HCT116 (cell line): Measurements from ENCODE around the gene CBR1. TPM values are rescaled to one million over a fixed set of nuclear protein-coding genes. Genes with fewer than 3 reads are reported as not detected.
A peak's percentile ranks its signal among the peaks of the same experiment; 100 is the strongest.

Source experiments
- ATAC-seq: fragments of 200-7000 bp; cut with Tn5 transposase; 2 replicates; pipeline ENCODE4 v1.9.1; 2020; ENCODE audit warnings: mild to moderate bottlenecking, moderate library complexity
- BruUV-seq: library from RNA; stranded (reverse); fragments of 400-500 nt; replicated peaks from 2 replicates; lab custom pipeline; 2021; lab: Mats Ljungman, UMichigan
- CTCF ChIA-PET: fragments of 300-600 bp; sonication (Branson Sonifier 250); formaldehyde crosslinking; loops from one replicate; lab custom pipeline; 2021; ENCODE audit warnings: antibody characterized with exemption; lab: Charles Lee
- POLR2A ChIA-PET: fragments of 300-600, 350-600 bp; sonication (Branson Sonifier 250); formaldehyde crosslinking; loops from one replicate; lab custom pipeline; 2021; ENCODE audit warnings: antibody characterized with exemption; lab: Charles Lee
- RAD21 ChIA-PET, 2 experiments: fragments of 300-600 bp; sonication (Branson Sonifier 250); formaldehyde crosslinking; loops; one replicate each; lab custom pipeline; 2023; ENCODE audit warnings: low total read pairs in 2 of 2; ENCODE audit not compliant: uncharacterized antibody in 2 of 2, unreplicated experiment in 2 of 2, low non-redundant PET in 1 of 2; lab: Charles Lee
- DNase-seq: peaks from one replicate; pipeline ENCODE4 v3.0.0-alpha.2; 2010; ENCODE audit warnings: low read depth, low spot score
- H2AFZ ChIP-seq: fragments of 200-600 bp; shearing (Covaris generic), sonication (generic); 2 replicates; pipeline ENCODE4 v1.6.1; 2017; ENCODE audit warnings: low read depth, mixed run types, mixed read lengths, antibody characterized with exemption, low read length; ENCODE audit not compliant: poor library complexity, severe bottlenecking
- H3K27ac ChIP-seq: 2 replicates; pipeline ENCODE4 v1.5.1; 2012; ENCODE audit warnings: low read depth, low read length
- H3K27me3 ChIP-seq: fragments of 200-600 bp; sonication (generic); 2 replicates; pipeline ENCODE4 v1.6.1; 2016; ENCODE audit warnings: mixed run types, low read length, mixed read lengths; ENCODE audit not compliant: insufficient read depth
- H3K36me3 ChIP-seq, 2 experiments: fragments of 200-500 bp in 1 of 2; fragments of 200-600 bp in 1 of 2; sonication (Bioruptor generic) in 1 of 2; sonication (generic) in 1 of 2; 2 replicates each; pipeline versions ENCODE4 v1.5.1 to v1.6.1; 2014 to 2016; ENCODE audit warnings: low read length in 2 of 2, inconsistent platforms in 1 of 2, mixed read lengths in 1 of 2, mixed run types in 1 of 2; ENCODE audit not compliant: insufficient read depth in 2 of 2, control insufficient read depth in 1 of 2
- H3K4me1 ChIP-seq, 2 experiments: fragments of 200-600 bp in 1 of 2; sonication (generic) in 1 of 2; 2 replicates each; pipeline versions ENCODE4 v1.5.1 to v1.6.1; 2012 to 2017; ENCODE audit warnings: low read length in 2 of 2, inconsistent platforms in 1 of 2, mild to moderate bottlenecking in 1 of 2, mixed read lengths in 1 of 2, mixed run types in 1 of 2, moderate library complexity in 1 of 2; ENCODE audit not compliant: insufficient read depth in 2 of 2, control insufficient read depth in 1 of 2
- H3K4me2 ChIP-seq: fragments of 200-600 bp; sonication (generic); 2 replicates; pipeline ENCODE4 v1.6.1; 2017; ENCODE audit warnings: mixed run types, low read length, mixed read lengths
- H3K4me3 ChIP-seq, 2 experiments: fragments of 200-600 bp in 1 of 2; sonication (generic) in 1 of 2; replicated peaks in 1 of 2; 2 replicates each; pipeline ENCODE4 v1.5.1; 2011 to 2016; ENCODE audit warnings: low read length in 2 of 2, control low read depth in 1 of 2, low read depth in 1 of 2, mild to moderate bottlenecking in 1 of 2, mixed read lengths in 1 of 2, mixed run types in 1 of 2
- H3K79me2 ChIP-seq: fragments of 200-600 bp; sonication (generic); 2 replicates; pipeline ENCODE4 v1.6.1; 2017; ENCODE audit warnings: mild to moderate bottlenecking, mixed run types, low read length, moderate library complexity, mixed read lengths; ENCODE audit not compliant: insufficient read depth
- H3K9ac ChIP-seq: fragments of 200-600 bp; sonication (generic); 2 replicates; pipeline ENCODE4 v1.6.1; 2016; ENCODE audit warnings: low read length, mixed read lengths
- H3K9me2 ChIP-seq: fragments of 200-600 bp; sonication (generic), shearing (Covaris generic); 2 replicates; pipeline ENCODE4 v1.6.1; 2017; ENCODE audit warnings: mixed run types, mild to moderate bottlenecking, moderate library complexity; ENCODE audit not compliant: insufficient read depth
- H3K9me3 ChIP-seq, 2 experiments: fragments of 200-500 bp in 1 of 2; fragments of 200-600 bp in 1 of 2; sonication (Bioruptor generic) in 1 of 2; sonication (generic) in 1 of 2; 2 replicates each; pipeline ENCODE4 v1.6.1; 2014 to 2017; ENCODE audit warnings: low read length in 2 of 2, mixed read lengths in 2 of 2, inconsistent platforms in 1 of 2, low read depth in 1 of 2, mild to moderate bottlenecking in 1 of 2, mixed run types in 1 of 2, moderate library complexity in 1 of 2; ENCODE audit not compliant: control insufficient read depth in 1 of 2, insufficient read depth in 1 of 2
- H4K20me1 ChIP-seq: fragments of 200-600 bp; sonication (generic), shearing (Covaris generic); 2 replicates; pipeline ENCODE4 v1.6.1; 2017; ENCODE audit warnings: mixed run types, mild to moderate bottlenecking, moderate library complexity; ENCODE audit not compliant: insufficient read depth
- ELF1 ChIP-seq: IDR thresholded peaks from 2 replicates; pipeline ENCODE4 v1.6.1; 2012; ENCODE audit warnings: low read depth, borderline replicate concordance
- POLR2A ChIP-seq: IDR thresholded peaks from 2 replicates; pipeline ENCODE4 v1.7.0; 2011; ENCODE audit warnings: borderline replicate concordance; ENCODE audit not compliant: insufficient read depth, insufficient read length; ENCODE audit errors: extremely low read depth
- SP1 ChIP-seq: IDR thresholded peaks from 2 replicates; pipeline ENCODE4 v1.6.1; 2012; ENCODE audit warnings: low read depth
- intact Hi-C: fragments of 100-400 bp; cut with micrococcal nuclease; formaldehyde crosslinking; loops from 2 replicates; pipeline ENCODE4 v1.10.0; 2022
- total RNA-seq: library from RNA; stranded (reverse); gene quantifications from one replicate; pipeline ENCODE4 v1.2.1, GENCODE V29; 2021; ENCODE audit not compliant: unreplicated experiment

CBR1 gene
- total RNA-seq, 1 experiment from 2014 or later = 0.91 TPM

- Histone ChIP-seq H2AFZ (peak overlapping the region; percentile 24), H3K4me3 (no peak overlapping the region), H3K36me3 (no peaks in the 10 kb centered on the region), H4K20me1 (no peaks in the 10 kb centered on the region), H3K9me3 (peaks cover 5 to 6% of the 10 kb centered on the region in 2 experiments; a peak in 2 of 4 replicates), H3K4me1 (peaks cover 10 to 12% of the 10 kb centered on the region in 2 experiments; a peak in 3 of 4 replicates), H3K4me2 (peak overlapping the region; percentile 17; the same call in 1 of the 2 replicates), H3K9me2 (no peaks in the 10 kb centered on the region), H3K27ac (no peak overlapping the region), H3K79me2 (no peaks in the 10 kb centered on the region), H3K9ac (no peak overlapping the region), H3K27me3 (no peaks in the 10 kb centered on the region)
- DNase-seq = no peak
- peak; percentile 31; the same call in 1 of the 2 replicates for ATAC-seq
- ChIA-PET RAD21 (no interaction called here), POLR2A (interaction anchor here (1.5 kb wide), 1 partner anchor 11 kb away, joined by 4 read pairs; no protein-coding TSS in a partner anchor), CTCF (no interaction called here)
- TF ChIP-seq ELF1 (0 out of 2 replicates have a peak, but pooled peaks have one; percentile 24), POLR2A (no peak)
- intact Hi-C loops = no loop called here
- no TSS peak for BruUV-seq
Measured at GRCh38 chr21:36065497-36066036, 4.3 kb upstream of the CBR1 start.

GRCh38 chr21:36068748-36069398, 951 bp upstream of the CBR1 start:
- intact Hi-C loops = no loop called here
- no peak overlapping the region for H3K27ac ChIP-seq
- H3K36me3 ChIP-seq = no peaks in the 10 kb centered on the region
- TF ChIP-seq SP1 = no peak
- TF ChIP-seq, all 23 proteins: peak for 0
- Histone ChIP-seq H3K4me3 (no peak overlapping the region), H3K27me3 (no peaks in the 10 kb centered on the region), H3K9me2 (no peaks in the 10 kb centered on the region), H2AFZ (no peak overlapping the region), H3K4me1 (peaks cover 3 to 6% of the 10 kb centered on the region in 2 experiments; a peak in 3 of 4 replicates), H3K79me2 (no peaks in the 10 kb centered on the region), H4K20me1 (no peaks in the 10 kb centered on the region), H3K9me3 (peaks cover 5 to 6% of the 10 kb centered on the region in 2 experiments; a peak in 2 of 4 replicates), H3K4me2 (no peak overlapping the region), H3K9ac (no peak overlapping the region)
- no TSS peak for BruUV-seq
- ChIA-PET RAD21 (no interaction called here), POLR2A (no interaction called here), CTCF (no interaction called here)
- ATAC-seq = no peak
- no peak for DNase-seq
